Measurements from ENCODE around the gene EFNB1.

The EFNB1 gene

GRCh38 chrX:68801737-68802290 is 27.0 kb upstream of the EFNB1 start:
- no peak for DNase-seq (ENCODE audit: extremely low read depth, low read depth)
- TF ChIP-seq CTCF (IDR thresholded peaks at IDR 0.05; ENCODE audit: low read depth, low read length), result no peak

GRCh38 chrX:68807818-68808217 is 21.0 kb upstream of the EFNB1 start:
- TF ChIP-seq CTCF (IDR thresholded peaks at IDR 0.05; ENCODE audit: low read depth, low read length), result peak; percentile 30
- no peak for DNase-seq (ENCODE audit: extremely low read depth, low read depth)

DNA sequence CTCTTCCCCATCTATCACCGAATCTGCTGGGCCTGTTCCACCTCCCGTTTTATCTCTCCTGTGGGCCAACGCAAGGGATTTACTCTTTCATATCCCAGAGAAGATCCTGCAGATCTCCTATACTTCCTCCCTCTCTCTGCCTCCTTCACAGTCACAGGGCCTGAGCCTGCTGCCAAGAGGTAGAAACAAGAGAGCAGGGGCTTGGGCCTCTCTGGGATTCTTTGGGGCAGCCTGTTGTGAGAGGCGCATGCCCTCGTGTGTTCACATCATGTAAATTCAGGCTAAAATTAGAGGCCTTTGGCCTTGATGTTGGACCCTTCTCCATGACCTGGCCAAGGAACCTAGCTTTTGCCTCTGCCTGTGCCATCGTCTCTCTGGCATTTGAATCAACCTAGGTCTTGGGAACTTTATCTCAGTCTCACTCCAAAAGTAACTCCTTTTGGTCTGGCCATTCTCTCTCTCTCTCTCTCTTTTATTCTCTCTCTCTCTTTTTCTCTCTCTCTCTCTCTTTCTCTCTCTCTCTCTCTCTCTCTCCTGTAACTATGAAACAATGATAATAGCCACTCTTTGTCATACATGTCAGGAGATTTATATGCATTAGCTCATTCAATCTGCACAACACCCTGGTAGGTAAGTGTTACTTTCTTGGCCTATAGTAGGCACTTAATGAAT is 20.0 kb upstream of the EFNB1 start:
- peak; percentile 30 for TF ChIP-seq CTCF (IDR thresholded peaks at IDR 0.05; ENCODE audit: low read depth, low read length)
- no peak for DNase-seq (ENCODE audit: extremely low read depth, low read depth)

DNA sequence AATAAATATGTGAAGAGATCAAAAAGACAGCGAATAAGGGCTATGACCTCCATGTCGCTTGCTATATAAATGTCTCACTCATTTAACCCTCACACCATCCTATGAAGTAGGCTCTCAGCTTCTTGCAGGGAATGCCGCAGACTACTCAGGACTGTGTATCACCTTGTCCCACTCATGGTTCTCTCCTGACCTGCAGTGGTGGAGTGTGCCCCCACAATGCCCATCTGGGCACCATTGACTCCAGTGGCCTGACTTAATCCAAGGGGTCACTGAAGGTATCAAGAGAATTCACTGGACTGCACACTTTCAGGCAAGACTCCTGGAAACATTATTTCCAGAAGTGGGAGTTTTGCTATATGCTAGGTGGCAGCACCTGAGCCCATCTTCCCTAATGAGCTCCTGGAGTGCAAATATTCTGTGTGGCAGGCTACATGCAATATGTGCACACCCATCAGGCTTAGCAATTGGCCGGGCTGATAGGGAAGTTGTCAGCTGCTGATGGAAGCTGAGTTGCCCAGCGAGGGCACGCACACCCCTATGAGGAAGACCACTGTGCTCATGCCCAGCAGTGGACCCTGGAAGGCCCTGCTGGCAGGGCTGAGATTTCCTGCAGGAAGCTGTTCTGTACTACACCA is 8.2 kb upstream of the EFNB1 start:
- TF ChIP-seq CTCF (IDR thresholded peaks at IDR 0.05; ENCODE audit: low read depth, low read length), result no peak
- no peak for DNase-seq (ENCODE audit: extremely low read depth, low read depth)

GRCh38 chrX:68821616-68822015 is 7.2 kb upstream of the EFNB1 start:
- DNase-seq (ENCODE audit: extremely low read depth, low read depth), result no peak
- TF ChIP-seq CTCF (IDR thresholded peaks at IDR 0.05; ENCODE audit: low read depth, low read length), result no peak

GRCh38 chrX:68822641-68823410 is 6.0 kb upstream of the EFNB1 start:
- TF ChIP-seq CTCF (IDR thresholded peaks at IDR 0.05; ENCODE audit: low read depth, low read length), result peak; percentile 74
- DNase-seq (ENCODE audit: extremely low read depth, low read depth), result peak; percentile 20

All from AG09319 (cell line).